H1 (cell line): Measurements from ENCODE around the gene SLC30A3. TPM values are rescaled to one million over a fixed set of nuclear protein-coding genes. Genes with fewer than 3 reads are reported as not detected.

Source experiments
- ASH2L ChIP-seq: fragments of 200-600, 300-600 bp; sonication (generic); IDR thresholded peaks from one replicate; pipeline ENCODE4 v1.7.1; 2017; ENCODE audit warnings: low read length
- CBX8 ChIP-seq: fragments of 300-800, 300-1000 bp; sonication (generic); IDR thresholded peaks from 2 replicates; pipeline ENCODE4 v1.7.1; 2016; ENCODE audit warnings: low read depth, low read length, borderline replicate concordance
- CREB1 ChIP-seq: IDR thresholded peaks from 2 replicates; pipeline ENCODE4 v1.6.1; 2012; ENCODE audit warnings: inconsistent platforms
- GTF2F1 ChIP-seq: IDR thresholded peaks from 2 replicates; pipeline ENCODE4 v1.6.1; 2012; ENCODE audit warnings: low read depth, low read length, improper control_type of control experiment, borderline replicate concordance
- HDAC2 ChIP-seq, 2 experiments: fragments of 300-600 bp in 1 of 2; sonication (generic) in 1 of 2; IDR thresholded peaks; 2 replicates each; pipeline ENCODE4 v1.6.1; 2011 to 2012; ENCODE audit warnings: low read depth in 2 of 2, low read length in 2 of 2, mild to moderate bottlenecking in 2 of 2, moderate library complexity in 2 of 2, borderline replicate concordance in 1 of 2, inconsistent platforms in 1 of 2
- POLR2A ChIP-seq, 2 experiments: IDR thresholded peaks; 1 replicate in 1 of 2; 2 replicates in 1 of 2; pipeline ENCODE4 v1.6.1; 2011; ENCODE audit warnings: low read depth in 2 of 2, low read length in 2 of 2, mild to moderate bottlenecking in 2 of 2; ENCODE audit errors: control extremely low read depth in 1 of 2
- POLR2AphosphoS5 ChIP-seq: IDR thresholded peaks from 2 replicates; pipeline ENCODE4 v1.6.1; 2011; ENCODE audit warnings: low read depth, low read length
- RBBP5 ChIP-seq: IDR thresholded peaks from 2 replicates; pipeline ENCODE4 v1.7.1; 2012; ENCODE audit warnings: low read depth, mild to moderate bottlenecking, inconsistent platforms, low read length, moderate library complexity, borderline replicate concordance
- RFX5 ChIP-seq: IDR thresholded peaks from 2 replicates; pipeline ENCODE4 v1.6.1; 2011; ENCODE audit warnings: low read depth, low read length, improper control_type of control experiment, borderline replicate concordance
- RXRA ChIP-seq: IDR thresholded peaks from 2 replicates; pipeline ENCODE4 v1.6.1; 2011; ENCODE audit warnings: low read depth, mild to moderate bottlenecking, low read length, moderate library complexity; ENCODE audit not compliant: insufficient read depth
- SIN3A ChIP-seq, 2 experiments: IDR thresholded peaks in 1 of 2; conservative IDR thresholded peaks in 1 of 2; 2 replicates each; pipeline ENCODE4 v1.6.1; 2011 to 2012; ENCODE audit warnings: low read length in 2 of 2, improper control_type of control experiment in 1 of 2, low read depth in 1 of 2, mild to moderate bottlenecking in 1 of 2
- SIX5 ChIP-seq: IDR thresholded peaks from 2 replicates; pipeline ENCODE4 v1.6.1; 2011; ENCODE audit warnings: mild to moderate bottlenecking, low read depth, low read length
- SRF ChIP-seq: IDR thresholded peaks from 2 replicates; pipeline ENCODE4 v1.6.1; 2011; ENCODE audit warnings: mild to moderate bottlenecking, low read depth, low read length, moderate library complexity
- TAF1 ChIP-seq: IDR thresholded peaks from 2 replicates; pipeline ENCODE4 v1.6.1; 2011; ENCODE audit warnings: mild to moderate bottlenecking, low read depth, low read length
- TAF7 ChIP-seq: optimal IDR thresholded peaks from 2 replicates; pipeline ENCODE3; 2011; ENCODE audit warnings: low read depth, mild to moderate bottlenecking, inconsistent platforms, low read length, moderate library complexity, borderline replicate concordance
- TEAD4 ChIP-seq: IDR thresholded peaks from 2 replicates; pipeline ENCODE4 v1.6.1; 2012; ENCODE audit warnings: low read depth, low read length, inconsistent platforms, mixed read lengths
- ZNF274 ChIP-seq: IDR thresholded peaks from 2 replicates; pipeline ENCODE4 v1.7.0; 2012; ENCODE audit warnings: low read length, borderline replicate concordance; ENCODE audit errors: extremely low read depth
- polyA plus RNA-seq, 7 experiments: library from polyadenylated mRNA; depleted of rRNA in 3 of 7; stranded (reverse) in 5 of 7; unstranded in 2 of 7; fragments of >200 nt in 5 of 7; fragments of 200-250 nt in 2 of 7; gene quantifications; 1 replicate in 5 of 7; 2 replicates in 1 of 7; 4 replicates in 1 of 7; pipeline versions ENCODE4 v1.2.1 to v1.2.3, GENCODE V29; 2011 to 2013; ENCODE audit warnings: missing spikeins in 2 of 7, mixed read lengths in 2 of 7
- total RNA-seq: library from RNA; stranded (reverse); fragmentation: NEBNext Ultra II Directional; extraction: Animal tissue kit (Norgen Biotek cat#: 25700); gene quantifications from 2 replicates; pipeline ENCODE4 v1.2.1, GENCODE V29; 2021
- TF ChIP-seq, protein P1 (sequence below): IDR thresholded peaks from 2 replicates; pipeline ENCODE4 v1.6.1; 2012; ENCODE audit warnings: low read length, inconsistent platforms
- TF ChIP-seq, protein P2 (sequence below): IDR thresholded peaks from 2 replicates; pipeline ENCODE4 v1.6.1; 2011; ENCODE audit warnings: low read length, improper control_type of control experiment

The SLC30A3 gene
- total and polyA plus RNA-seq, 2 of the 8 experiments (the other 6 are each of a cell fraction or from before 2014, with no cell fraction given) = 15.2 to 30.7 TPM

DNA sequence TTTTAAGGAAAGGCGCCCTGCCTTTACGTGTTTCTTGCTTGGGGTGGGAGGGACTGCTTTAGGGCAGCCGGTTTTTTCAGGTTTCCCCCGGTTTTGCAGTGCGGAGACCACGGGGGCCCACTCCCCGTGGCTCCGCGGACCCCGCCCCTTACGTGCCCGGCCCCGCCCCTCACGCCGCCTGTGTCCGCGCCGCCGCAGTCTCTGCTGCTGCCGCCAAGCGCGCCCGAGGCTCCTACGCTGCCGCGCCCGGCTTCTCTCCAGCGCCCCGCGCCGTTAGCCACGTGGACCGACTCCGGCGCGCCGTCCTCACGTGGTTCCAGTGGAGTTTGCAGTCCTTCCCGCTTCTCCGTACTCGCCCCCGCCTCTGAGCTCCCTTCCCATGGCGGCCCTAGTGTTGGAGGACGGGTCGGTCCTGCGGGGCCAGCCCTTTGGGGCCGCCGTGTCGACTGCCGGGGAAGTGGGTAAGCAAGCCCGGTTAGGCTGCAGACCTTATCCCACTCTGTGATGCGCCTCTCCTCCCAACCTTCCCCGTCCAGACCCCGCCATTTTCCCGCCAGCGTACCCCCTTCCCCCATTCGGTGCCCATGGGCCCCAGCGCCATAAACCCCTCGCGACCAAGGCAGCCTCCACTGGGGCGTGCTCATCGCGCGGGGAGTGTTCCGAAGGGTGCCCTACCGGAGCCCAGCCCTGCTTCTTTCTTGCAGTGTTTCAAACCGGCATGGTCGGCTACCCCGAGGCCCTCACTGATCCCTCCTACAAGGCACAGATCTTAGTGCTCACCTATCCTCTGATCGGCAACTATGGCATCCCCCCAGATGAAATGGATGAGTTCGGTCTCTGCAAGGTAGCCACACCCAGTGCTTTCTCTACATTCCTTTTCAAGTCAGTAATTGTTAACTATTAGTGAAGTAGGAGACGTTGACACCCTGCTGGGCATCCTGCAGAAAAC lies 45.4 kb downstream of the SLC30A3 start, which contains the start of gene CAD (continued):
- TF ChIP-seq TAF1 (peak; percentile 78), ASH2L (peak; percentile 37), POLR2AphosphoS5 (peak; percentile 83; the same call in 1 of the 2 replicates), SRF (0 out of 2 replicates have a peak, but pooled peaks have one; percentile 1), RFX5 (no peak), POLR2A (IDR thresholded peaks at IDR 0.05; ENCODE audit: control extremely low read depth in 1 of 2, low read depth in 2 of 2, low read length in 2 of 2) (peak; percentile 71 to 89), CBX8 (no peak), HDAC2 (IDR thresholded peaks at IDR 0.05; ENCODE audit: borderline replicate concordance in 1 of 2, low read depth in 2 of 2, low read length in 2 of 2) (peak in 1 of 2 experiments; percentile 2; a peak in 1 of 4 replicates), GTF2F1 (peak; percentile 58; the same call in 1 of the 2 replicates), CREB1 (peak; percentile 77), SIX5 (no peak), RBBP5 (peak; percentile 69; the same call in 1 of the 2 replicates), RXRA (no peak), SIN3A (conservative IDR thresholded peaks at IDR 0.05 in 1 of 2, IDR thresholded peaks at IDR 0.05 in 1 of 2; ENCODE audit: low read depth in 1 of 2, low read length in 2 of 2) (peak in 1 of 2 experiments; percentile 73; a peak in 2 of 4 replicates), ZNF274 (no peak), TAF7 (peak; percentile 52), TEAD4 (peak; percentile 30; the same call in 1 of the 2 replicates)
- TF ChIP-seq, protein P1, sequence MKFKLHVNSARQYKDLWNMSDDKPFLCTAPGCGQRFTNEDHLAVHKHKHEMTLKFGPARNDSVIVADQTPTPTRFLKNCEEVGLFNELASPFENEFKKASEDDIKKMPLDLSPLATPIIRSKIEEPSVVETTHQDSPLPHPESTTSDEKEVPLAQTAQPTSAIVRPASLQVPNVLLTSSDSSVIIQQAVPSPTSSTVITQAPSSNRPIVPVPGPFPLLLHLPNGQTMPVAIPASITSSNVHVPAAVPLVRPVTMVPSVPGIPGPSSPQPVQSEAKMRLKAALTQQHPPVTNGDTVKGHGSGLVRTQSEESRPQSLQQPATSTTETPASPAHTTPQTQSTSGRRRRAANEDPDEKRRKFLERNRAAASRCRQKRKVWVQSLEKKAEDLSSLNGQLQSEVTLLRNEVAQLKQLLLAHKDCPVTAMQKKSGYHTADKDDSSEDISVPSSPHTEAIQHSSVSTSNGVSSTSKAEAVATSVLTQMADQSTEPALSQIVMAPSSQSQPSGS = 0 out of 2 replicates have a peak, but pooled peaks have one; percentile 45
- TF ChIP-seq, protein P2, sequence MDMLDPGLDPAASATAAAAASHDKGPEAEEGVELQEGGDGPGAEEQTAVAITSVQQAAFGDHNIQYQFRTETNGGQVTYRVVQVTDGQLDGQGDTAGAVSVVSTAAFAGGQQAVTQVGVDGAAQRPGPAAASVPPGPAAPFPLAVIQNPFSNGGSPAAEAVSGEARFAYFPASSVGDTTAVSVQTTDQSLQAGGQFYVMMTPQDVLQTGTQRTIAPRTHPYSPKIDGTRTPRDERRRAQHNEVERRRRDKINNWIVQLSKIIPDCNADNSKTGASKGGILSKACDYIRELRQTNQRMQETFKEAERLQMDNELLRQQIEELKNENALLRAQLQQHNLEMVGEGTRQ = peak; percentile 87
